Measurements from ENCODE around the gene SLC12A4.

DNA sequence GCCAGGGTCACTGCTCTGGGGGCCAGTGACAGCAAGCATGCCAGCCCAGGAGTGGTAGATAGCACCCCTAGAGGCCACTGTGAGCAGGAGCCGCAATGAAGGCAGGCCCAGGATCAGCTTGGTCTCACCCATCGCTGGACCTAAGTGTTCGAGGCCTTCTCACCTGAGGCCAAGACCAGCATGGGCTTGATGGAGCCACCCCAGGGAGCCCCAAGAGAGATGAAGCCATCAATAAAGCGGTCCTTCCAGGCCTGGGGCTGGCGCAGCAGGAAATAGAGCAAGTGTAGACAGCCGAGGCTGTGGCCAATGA is 26.3 kb downstream of the SLC12A4 start:
- TF ChIP-seq, protein P1, sequence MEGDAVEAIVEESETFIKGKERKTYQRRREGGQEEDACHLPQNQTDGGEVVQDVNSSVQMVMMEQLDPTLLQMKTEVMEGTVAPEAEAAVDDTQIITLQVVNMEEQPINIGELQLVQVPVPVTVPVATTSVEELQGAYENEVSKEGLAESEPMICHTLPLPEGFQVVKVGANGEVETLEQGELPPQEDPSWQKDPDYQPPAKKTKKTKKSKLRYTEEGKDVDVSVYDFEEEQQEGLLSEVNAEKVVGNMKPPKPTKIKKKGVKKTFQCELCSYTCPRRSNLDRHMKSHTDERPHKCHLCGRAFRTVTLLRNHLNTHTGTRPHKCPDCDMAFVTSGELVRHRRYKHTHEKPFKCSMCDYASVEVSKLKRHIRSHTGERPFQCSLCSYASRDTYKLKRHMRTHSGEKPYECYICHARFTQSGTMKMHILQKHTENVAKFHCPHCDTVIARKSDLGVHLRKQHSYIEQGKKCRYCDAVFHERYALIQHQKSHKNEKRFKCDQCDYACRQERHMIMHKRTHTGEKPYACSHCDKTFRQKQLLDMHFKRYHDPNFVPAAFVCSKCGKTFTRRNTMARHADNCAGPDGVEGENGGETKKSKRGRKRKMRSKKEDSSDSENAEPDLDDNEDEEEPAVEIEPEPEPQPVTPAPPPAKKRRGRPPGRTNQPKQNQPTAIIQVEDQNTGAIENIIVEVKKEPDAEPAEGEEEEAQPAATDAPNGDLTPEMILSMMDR (conservative IDR thresholded peaks at IDR 0.05; ENCODE audit: low read depth, low read length): peak; percentile 65
- TF ChIP-seq EZH2phosphoT487 (IDR thresholded peaks at IDR 0.05; ENCODE audit: borderline replicate concordance, low read length): no peak

All from PC-3 (cell line).